Nephron (organoid): ENCODE measurements around the gene PLEKHH3.

Source experiments
- H3K27ac Mint-ChIP-seq, 3 experiments: 2 replicates each; pipeline ENCODE4 v1.8.0; 2020; ENCODE audit warnings: mixed read lengths in 3 of 3, mild to moderate bottlenecking in 2 of 3, moderate library complexity in 1 of 3
- H3K27me3 Mint-ChIP-seq: 2 replicates; pipeline ENCODE4 v1.8.0; 2021; ENCODE audit warnings: low read depth, mild to moderate bottlenecking, moderate library complexity, mixed read lengths
- H3K36me3 Mint-ChIP-seq: 2 replicates; pipeline ENCODE4 v1.8.0; 2020; ENCODE audit warnings: low read depth, mixed read lengths
- H3K4me1 Mint-ChIP-seq: 2 replicates; pipeline ENCODE4 v1.8.0; 2020; ENCODE audit warnings: mixed read lengths
- H3K4me3 Mint-ChIP-seq, 3 experiments: 2 replicates each; pipeline ENCODE4 v1.8.0; 2020; ENCODE audit warnings: mild to moderate bottlenecking in 3 of 3, mixed read lengths in 3 of 3, moderate library complexity in 2 of 3
- H3K9me3 Mint-ChIP-seq: 2 replicates; pipeline ENCODE4 v1.8.0; 2020; ENCODE audit warnings: mixed read lengths
- CTCF ChIP-seq, 3 experiments: fragments of 200-600 bp; sonication (generic); IDR thresholded peaks; one replicate each; pipeline ENCODE4 v1.5.0; 2021; ENCODE audit warnings: antibody characterized with exemption in 3 of 3; ENCODE audit not compliant: unreplicated experiment in 3 of 3

The PLEKHH3 gene

GRCh38 chr17:42676424-42677011 is at the start of gene PLEKHH3:
Gene PLEKHH3, minus strand, starts transcription at chr17:42676994. Its CDS starts 431 bp downstream, at chr17:42676563.
- no peaks in the 10 kb centered on the region for H3K9me3 Mint-ChIP-seq
- H3K27me3 Mint-ChIP-seq = peaks cover 3% of the 10 kb centered on the region
- peak within 1 kb of the TSS; percentile 92 to 99 (median 99) for H3K27ac Mint-ChIP-seq
- peaks cover 4% of the 10 kb centered on the region for H3K36me3 Mint-ChIP-seq
- H3K4me3 Mint-ChIP-seq = peak within 1 kb of the TSS; percentile 92 to 94 (median 93)
- peaks cover 41% of the 10 kb centered on the region for H3K4me1 Mint-ChIP-seq
- peak in 1 of 3 experiments; percentile 34 for TF ChIP-seq CTCF (IDR thresholded peaks at IDR 0.05; ENCODE audit: unreplicated experiment in 3 of 3)

GRCh38 chr17:42725143-42725542 is 48.3 kb upstream of the PLEKHH3 start:
- H3K4me3 Mint-ChIP-seq = no peak overlapping the region
- H3K9me3 Mint-ChIP-seq = no peaks in the 10 kb centered on the region
- TF ChIP-seq CTCF (IDR thresholded peaks at IDR 0.05; ENCODE audit: unreplicated experiment in 3 of 3) = no peak
- H3K27ac Mint-ChIP-seq = no peak overlapping the region
- peaks cover 48% of the 10 kb centered on the region for H3K36me3 Mint-ChIP-seq
- H3K4me1 Mint-ChIP-seq = no peaks in the 10 kb centered on the region
- H3K27me3 Mint-ChIP-seq = no peaks in the 10 kb centered on the region

- no peak overlapping the region for H3K27ac Mint-ChIP-seq
- no peaks in the 10 kb centered on the region for H3K9me3 Mint-ChIP-seq
- no peak for TF ChIP-seq CTCF (IDR thresholded peaks at IDR 0.05; ENCODE audit: unreplicated experiment in 3 of 3)
These were observed 46.8 kb upstream of the PLEKHH3 start for GRCh38 chr17:42723636-42724035.

GRCh38 chr17:42720996-42721583 is 44.3 kb upstream of the PLEKHH3 start:
- Mint-ChIP-seq H3K9me3 (no peaks in the 10 kb centered on the region), H3K36me3 (peaks cover 58% of the 10 kb centered on the region), H3K27me3 (no peaks in the 10 kb centered on the region), H3K27ac (no peak overlapping the region), H3K4me1 (no peaks in the 10 kb centered on the region), H3K4me3 (no peak overlapping the region)
- peak; percentile 62 to 83 (median 65) for TF ChIP-seq CTCF (IDR thresholded peaks at IDR 0.05; ENCODE audit: unreplicated experiment in 3 of 3)

More at GRCh38 chr17:42723636-42724035, 46.8 kb upstream of the PLEKHH3 start:
- no peaks in the 10 kb centered on the region for H3K27me3 Mint-ChIP-seq
- H3K4me1 Mint-ChIP-seq = no peaks in the 10 kb centered on the region
- H3K36me3 Mint-ChIP-seq = peaks cover 45% of the 10 kb centered on the region
- H3K4me3 Mint-ChIP-seq = no peak overlapping the region

- Mint-ChIP-seq H3K27ac (no peak overlapping the region), H3K27me3 (no peaks in the 10 kb centered on the region), H3K36me3 (peaks cover 70% of the 10 kb centered on the region), H3K9me3 (no peaks in the 10 kb centered on the region), H3K4me3 (no peak overlapping the region), H3K4me1 (no peaks in the 10 kb centered on the region)
- TF ChIP-seq CTCF (IDR thresholded peaks at IDR 0.05; ENCODE audit: unreplicated experiment in 3 of 3) = no peak
These were observed 32.8 kb upstream of the PLEKHH3 start for GRCh38 chr17:42709561-42709960.

GRCh38 chr17:42708588-42708987 is 31.8 kb upstream of the PLEKHH3 start:
- no peak overlapping the region for H3K4me3 Mint-ChIP-seq
- no peaks in the 10 kb centered on the region for H3K27me3 Mint-ChIP-seq
- H3K4me1 Mint-ChIP-seq = no peaks in the 10 kb centered on the region
- no peak for TF ChIP-seq CTCF (IDR thresholded peaks at IDR 0.05; ENCODE audit: unreplicated experiment in 3 of 3)
- H3K9me3 Mint-ChIP-seq = no peaks in the 10 kb centered on the region
- peaks cover 70% of the 10 kb centered on the region for H3K36me3 Mint-ChIP-seq
- H3K27ac Mint-ChIP-seq = no peak overlapping the region
